ENCODE measurements around the gene AGPAT2.

AGPAT2 gene

GRCh38 chr9:136667214-136667939, 19.9 kb downstream of the AGPAT2 start:
- Histone ChIP-seq H3K27ac (ENCODE audit: low read length) (no peak overlapping the region), H4K20me1 (ENCODE audit: insufficient read depth, low read length) (no peaks in the 10 kb centered on the region), H3K27me3 (ENCODE audit: insufficient read depth, low read length, poor library complexity) (no peaks in the 10 kb centered on the region), H3K4me2 (ENCODE audit: insufficient read depth, low read length) (no peak overlapping the region), H3K4me3 (ENCODE audit: low read depth in 1 of 2, low read length in 2 of 2) (no peak overlapping the region), H3K36me3 (ENCODE audit: insufficient read depth, low read length) (no peaks in the 10 kb centered on the region), H3K4me1 (ENCODE audit: insufficient read depth, low read length) (no peaks in the 10 kb centered on the region), H3K9me3 (ENCODE audit: insufficient read depth, low read length, severe bottlenecking) (no peaks in the 10 kb centered on the region), H3K9ac (ENCODE audit: low read depth, low read length) (no peak overlapping the region), H2AFZ (ENCODE audit: low read depth, low read length) (no peak overlapping the region), H3K79me2 (ENCODE audit: insufficient read depth, low read length) (no peaks in the 10 kb centered on the region)
- no peak for DNase-seq
- ATAC-seq (ENCODE audit: insufficient read depth, low read depth): no peak
- TF ChIP-seq EZH2 (IDR thresholded peaks at IDR 0.05; ENCODE audit: borderline replicate concordance, low read depth, low read length, severe bottlenecking): no peak
- TF ChIP-seq, protein P1, sequence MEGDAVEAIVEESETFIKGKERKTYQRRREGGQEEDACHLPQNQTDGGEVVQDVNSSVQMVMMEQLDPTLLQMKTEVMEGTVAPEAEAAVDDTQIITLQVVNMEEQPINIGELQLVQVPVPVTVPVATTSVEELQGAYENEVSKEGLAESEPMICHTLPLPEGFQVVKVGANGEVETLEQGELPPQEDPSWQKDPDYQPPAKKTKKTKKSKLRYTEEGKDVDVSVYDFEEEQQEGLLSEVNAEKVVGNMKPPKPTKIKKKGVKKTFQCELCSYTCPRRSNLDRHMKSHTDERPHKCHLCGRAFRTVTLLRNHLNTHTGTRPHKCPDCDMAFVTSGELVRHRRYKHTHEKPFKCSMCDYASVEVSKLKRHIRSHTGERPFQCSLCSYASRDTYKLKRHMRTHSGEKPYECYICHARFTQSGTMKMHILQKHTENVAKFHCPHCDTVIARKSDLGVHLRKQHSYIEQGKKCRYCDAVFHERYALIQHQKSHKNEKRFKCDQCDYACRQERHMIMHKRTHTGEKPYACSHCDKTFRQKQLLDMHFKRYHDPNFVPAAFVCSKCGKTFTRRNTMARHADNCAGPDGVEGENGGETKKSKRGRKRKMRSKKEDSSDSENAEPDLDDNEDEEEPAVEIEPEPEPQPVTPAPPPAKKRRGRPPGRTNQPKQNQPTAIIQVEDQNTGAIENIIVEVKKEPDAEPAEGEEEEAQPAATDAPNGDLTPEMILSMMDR (IDR thresholded peaks at IDR 0.05; ENCODE audit: borderline replicate concordance, extremely low read depth, low read length, poor library complexity, severe bottlenecking): no peak

GRCh38 chr9:136666372-136667213, 20.7 kb downstream of the AGPAT2 start:
- Histone ChIP-seq H3K9me3 (ENCODE audit: insufficient read depth, low read length, severe bottlenecking) (no peaks in the 10 kb centered on the region), H3K4me3 (ENCODE audit: low read depth in 1 of 2, low read length in 2 of 2) (no peak overlapping the region), H3K27ac (ENCODE audit: low read length) (no peak overlapping the region), H3K4me1 (ENCODE audit: insufficient read depth, low read length) (no peaks in the 10 kb centered on the region), H3K36me3 (ENCODE audit: insufficient read depth, low read length) (no peaks in the 10 kb centered on the region), H3K27me3 (ENCODE audit: insufficient read depth, low read length, poor library complexity) (no peaks in the 10 kb centered on the region), H3K79me2 (ENCODE audit: insufficient read depth, low read length) (no peaks in the 10 kb centered on the region), H3K9ac (ENCODE audit: low read depth, low read length) (no peak overlapping the region), H3K4me2 (ENCODE audit: insufficient read depth, low read length) (no peak overlapping the region), H2AFZ (ENCODE audit: low read depth, low read length) (no peak overlapping the region), H4K20me1 (ENCODE audit: insufficient read depth, low read length) (no peaks in the 10 kb centered on the region)
- ATAC-seq (ENCODE audit: insufficient read depth, low read depth) (no peak), DNase-seq (no peak)
- TF ChIP-seq, protein P1 (IDR thresholded peaks at IDR 0.05; ENCODE audit: borderline replicate concordance, extremely low read depth, low read length, poor library complexity, severe bottlenecking): no peak
- TF ChIP-seq EZH2 (IDR thresholded peaks at IDR 0.05; ENCODE audit: borderline replicate concordance, low read depth, low read length, severe bottlenecking): no peak

DNA sequence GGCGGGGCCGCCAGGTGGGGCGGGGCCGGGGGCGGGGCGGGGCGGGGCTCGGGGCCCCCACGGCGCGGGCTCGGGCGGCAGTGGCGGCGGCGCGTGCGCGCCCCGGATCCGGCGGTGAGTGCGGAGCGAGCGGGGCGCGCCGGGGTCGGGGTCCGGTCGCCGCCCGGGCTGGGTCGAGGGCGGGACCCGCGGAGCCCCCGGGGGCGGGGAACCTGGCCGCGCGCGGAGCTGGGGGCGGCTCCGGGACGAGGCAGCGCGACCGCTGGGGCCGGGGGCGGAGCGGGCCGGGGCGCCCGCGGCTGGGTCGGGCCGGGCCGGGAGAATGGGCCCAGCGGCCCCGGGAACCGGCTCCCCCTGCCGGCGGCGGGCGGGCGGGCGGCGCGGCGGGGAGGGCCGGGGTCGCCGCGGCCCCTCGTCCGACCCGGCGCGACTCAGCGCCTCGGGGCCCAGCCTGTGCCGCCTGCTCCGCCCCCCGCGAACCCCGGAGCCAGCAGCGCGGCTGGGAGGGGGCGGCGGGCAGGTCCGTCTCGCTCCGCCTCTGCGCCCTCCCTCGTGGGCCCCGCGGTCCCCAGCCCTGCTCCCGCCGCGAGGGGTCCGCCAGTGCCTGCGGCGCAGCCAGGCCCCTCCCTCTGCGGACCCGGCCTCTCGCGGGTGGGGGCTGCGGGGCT, 21.4 kb downstream of the AGPAT2 start:
- H4K20me1 ChIP-seq (ENCODE audit: insufficient read depth, low read length): no peaks in the 10 kb centered on the region
- no peak overlapping the region for H3K4me2 ChIP-seq (ENCODE audit: insufficient read depth, low read length)
- no peaks in the 10 kb centered on the region for H3K36me3 ChIP-seq (ENCODE audit: insufficient read depth, low read length)
- no peak for ATAC-seq (ENCODE audit: insufficient read depth, low read depth)
- H3K27me3 ChIP-seq (ENCODE audit: insufficient read depth, low read length, poor library complexity): no peaks in the 10 kb centered on the region
- H3K27ac ChIP-seq (ENCODE audit: low read length): no peak overlapping the region
- DNase-seq: no peak
- H3K79me2 ChIP-seq (ENCODE audit: insufficient read depth, low read length): no peaks in the 10 kb centered on the region
- no peak overlapping the region for H3K9ac ChIP-seq (ENCODE audit: low read depth, low read length)
- no peaks in the 10 kb centered on the region for H3K9me3 ChIP-seq (ENCODE audit: insufficient read depth, low read length, severe bottlenecking)
- TF ChIP-seq, protein P1 (IDR thresholded peaks at IDR 0.05; ENCODE audit: borderline replicate concordance, extremely low read depth, low read length, poor library complexity, severe bottlenecking): no peak
- TF ChIP-seq EZH2 (IDR thresholded peaks at IDR 0.05; ENCODE audit: borderline replicate concordance, low read depth, low read length, severe bottlenecking): no peak
- H3K4me3 ChIP-seq (ENCODE audit: low read depth in 1 of 2, low read length in 2 of 2): no peak overlapping the region
- H3K4me1 ChIP-seq (ENCODE audit: insufficient read depth, low read length): no peaks in the 10 kb centered on the region
- no peak overlapping the region for H2AFZ ChIP-seq (ENCODE audit: low read depth, low read length)

Measured in DND-41 (cell line).